Measurements from ENCODE around the gene GPSM3.

DNA sequence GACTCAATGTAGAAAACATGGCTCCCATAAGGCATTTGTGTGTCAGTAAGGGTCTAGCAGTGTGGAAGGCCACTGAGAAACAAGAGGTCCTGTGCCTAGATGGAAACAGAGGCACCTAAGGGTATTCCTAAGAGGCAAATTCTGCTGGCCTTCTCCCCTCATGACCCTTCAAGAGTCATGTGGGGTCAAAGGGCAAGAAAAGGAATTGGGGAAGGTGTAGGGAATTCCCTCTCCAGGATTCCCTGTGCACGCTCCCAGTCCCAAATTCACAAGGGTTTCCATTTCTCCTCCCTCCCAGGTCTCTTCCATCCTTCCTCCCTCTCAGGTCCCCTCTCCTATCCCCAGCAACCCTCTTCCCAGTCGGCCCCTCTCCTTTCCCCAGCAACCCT is 17.1 kb downstream of the GPSM3 start:
- TF ChIP-seq POLR2A (IDR thresholded peaks at IDR 0.05) (no peak), POLR2AphosphoS5 (IDR thresholded peaks at IDR 0.05) (no peak), CTCF (IDR thresholded peaks at IDR 0.05) (no peak), EP300 (IDR thresholded peaks at IDR 0.05) (no peak)

Measured in upper lobe of left lung (tissue), 4 donors.